HG02970 (cell line): ENCODE measurements around the gene TMEM37.

Experiments
- ATAC-seq: cut with Tn5 transposase; IDR thresholded peaks from one replicate; pipeline ENCODE4 v1.9.1; 2021; ENCODE audit warnings: mild to moderate bottlenecking, moderate library complexity, moderate number of reproducible peaks; ENCODE audit not compliant: unreplicated experiment, low FRiP score

Gene TMEM37

DNA sequence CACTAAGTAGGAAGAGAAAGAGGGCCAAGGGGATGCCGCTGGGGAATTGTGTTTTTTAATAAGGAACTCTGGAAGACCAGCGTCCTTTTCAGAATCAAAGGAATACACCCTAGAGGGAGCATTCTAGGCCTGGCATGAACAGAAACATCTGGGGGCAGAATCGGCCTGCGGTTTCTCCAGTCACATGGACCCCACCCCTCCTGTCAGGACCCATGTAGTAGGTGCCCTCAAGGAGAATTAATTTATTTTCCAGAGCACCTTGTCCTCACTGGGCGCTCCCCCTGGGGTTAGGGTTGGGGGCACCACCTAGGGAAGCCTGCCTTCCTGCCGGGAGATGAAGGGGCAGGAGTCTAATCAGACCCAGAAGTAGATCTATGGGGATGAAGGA is 44.2 kb downstream of the TMEM37 start:
- no peak for ATAC-seq

DNA sequence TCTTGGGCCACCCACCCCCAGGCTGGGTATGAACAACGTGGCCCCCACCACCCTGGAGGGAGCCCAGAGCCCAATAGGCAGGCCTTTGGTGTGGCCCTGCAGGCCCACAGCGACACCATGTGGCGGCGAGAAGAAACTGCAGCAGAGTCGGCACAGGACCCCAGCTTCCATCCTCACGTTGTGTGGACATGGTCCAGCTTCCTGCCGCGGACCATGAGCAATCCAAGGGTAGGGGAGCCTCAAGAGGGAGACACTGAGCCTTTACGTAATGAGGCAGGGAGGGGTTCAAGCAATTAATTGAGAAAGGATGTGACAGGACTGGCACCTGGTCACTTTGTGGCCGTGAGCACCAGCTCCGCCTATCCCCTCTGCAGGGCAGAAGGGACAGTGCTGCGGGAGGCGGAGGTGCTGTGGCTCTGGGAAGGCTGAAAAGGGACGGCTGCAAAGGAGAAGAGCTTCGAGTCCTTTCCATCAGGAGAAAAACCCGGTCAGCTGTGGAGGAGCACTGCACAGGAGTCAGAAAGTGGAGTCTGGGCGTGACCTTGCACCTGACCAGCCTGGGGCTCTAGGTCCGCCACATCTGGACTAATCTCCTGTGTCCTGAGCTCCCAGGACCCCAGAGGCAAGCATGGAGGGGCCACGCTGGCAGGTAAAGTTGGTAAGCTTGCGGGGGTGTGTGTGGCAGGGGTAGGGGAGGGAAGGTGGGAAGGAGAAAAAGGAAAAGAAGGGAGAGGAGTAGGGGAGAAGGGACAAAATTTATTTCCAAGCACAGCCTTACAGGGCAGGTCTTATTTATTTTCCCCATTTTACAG is 44.9 kb downstream of the TMEM37 start:
- no peak for ATAC-seq

DNA sequence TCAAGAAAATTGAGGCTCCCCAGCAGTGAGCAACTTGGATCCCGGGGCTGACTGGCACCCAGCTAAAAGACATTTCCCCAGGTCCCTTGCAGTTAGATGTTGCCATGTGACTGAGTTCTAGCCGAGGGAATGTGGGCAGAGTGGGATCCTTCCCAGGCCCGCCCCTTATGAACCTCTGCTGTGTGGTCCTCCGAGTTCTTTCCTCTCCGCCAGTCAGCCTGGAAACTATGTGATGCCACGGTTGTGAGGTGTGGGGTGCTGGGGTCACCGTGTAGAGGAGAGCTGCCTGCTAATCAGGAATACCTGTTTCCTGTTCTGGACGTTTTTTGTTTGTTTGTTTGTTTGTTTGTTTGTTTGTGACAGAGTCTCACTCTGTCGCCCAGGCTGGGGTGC is 45.5 kb downstream of the TMEM37 start:
- no peak for ATAC-seq

- ATAC-seq, result no peak
These were observed 46.7 kb downstream of the TMEM37 start for GRCh38 chr2:119478188-119478977.

- no peak for ATAC-seq
These were observed 47.3 kb downstream of the TMEM37 start for GRCh38 chr2:119478978-119479295.

- ATAC-seq, result no peak
These were observed 48.5 kb downstream of the TMEM37 start for GRCh38 chr2:119480184-119480583.

GRCh38 chr2:119480718-119481142 is 49.1 kb downstream of the TMEM37 start:
- ATAC-seq, result no peak

DNA sequence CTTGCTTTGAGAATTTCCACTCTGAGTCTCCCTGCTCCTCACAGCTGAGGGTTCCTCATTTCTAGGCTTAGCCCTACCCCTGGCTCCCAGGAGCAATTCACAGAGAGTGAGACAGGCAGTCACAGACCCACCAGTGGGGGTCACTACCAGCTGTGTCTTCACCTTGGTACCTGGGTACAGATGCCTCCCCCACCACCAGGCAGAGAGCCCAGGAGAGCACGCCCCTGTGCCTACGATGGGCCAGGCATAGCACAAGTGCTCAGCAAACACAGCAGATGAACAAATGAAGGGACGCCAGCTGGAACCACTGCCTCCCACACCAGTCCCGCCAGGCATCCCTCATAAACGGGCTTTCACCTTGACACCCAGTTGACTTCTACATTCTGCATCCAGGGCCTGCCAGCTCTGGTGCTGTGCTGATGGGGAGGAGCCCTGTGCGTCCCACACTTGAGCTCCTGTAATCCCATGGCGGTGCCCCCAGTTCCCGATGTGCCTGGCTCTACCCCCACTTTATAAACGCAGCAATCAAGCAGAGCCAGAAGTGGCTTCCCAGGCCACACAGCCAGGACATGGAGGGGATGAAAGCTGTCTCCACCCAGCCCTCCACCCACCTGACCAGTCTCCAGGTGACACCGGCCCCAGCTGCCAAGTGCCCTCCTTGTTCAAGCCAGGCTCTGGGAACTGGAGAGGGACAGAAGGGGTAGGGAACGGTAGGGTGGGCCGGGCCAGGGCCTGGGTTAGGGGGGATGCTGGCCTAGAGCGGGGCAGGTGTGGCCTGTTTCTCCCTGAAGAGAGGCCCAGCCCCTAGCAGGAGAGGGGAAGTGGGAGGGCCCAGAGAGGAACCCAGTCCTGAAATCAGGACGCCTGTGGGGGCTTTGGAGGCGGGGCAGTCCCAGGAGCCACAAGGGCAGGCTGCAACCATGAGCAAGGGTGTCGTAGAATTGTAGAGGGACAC is 50.1 kb downstream of the TMEM37 start:
- ATAC-seq, result no peak

GRCh38 chr2:119482481-119483394 is 51.1 kb downstream of the TMEM37 start:
- no peak for ATAC-seq

- ATAC-seq, result no peak
These were observed 51.7 kb downstream of the TMEM37 start for GRCh38 chr2:119483395-119483753.

- no peak for ATAC-seq
These were observed 52.5 kb downstream of the TMEM37 start for GRCh38 chr2:119483896-119484718.

GRCh38 chr2:119484834-119485233 is 53.2 kb downstream of the TMEM37 start:
- ATAC-seq, result no peak

GRCh38 chr2:119485336-119486110 is 53.9 kb downstream of the TMEM37 start:
- ATAC-seq, result no peak

DNA sequence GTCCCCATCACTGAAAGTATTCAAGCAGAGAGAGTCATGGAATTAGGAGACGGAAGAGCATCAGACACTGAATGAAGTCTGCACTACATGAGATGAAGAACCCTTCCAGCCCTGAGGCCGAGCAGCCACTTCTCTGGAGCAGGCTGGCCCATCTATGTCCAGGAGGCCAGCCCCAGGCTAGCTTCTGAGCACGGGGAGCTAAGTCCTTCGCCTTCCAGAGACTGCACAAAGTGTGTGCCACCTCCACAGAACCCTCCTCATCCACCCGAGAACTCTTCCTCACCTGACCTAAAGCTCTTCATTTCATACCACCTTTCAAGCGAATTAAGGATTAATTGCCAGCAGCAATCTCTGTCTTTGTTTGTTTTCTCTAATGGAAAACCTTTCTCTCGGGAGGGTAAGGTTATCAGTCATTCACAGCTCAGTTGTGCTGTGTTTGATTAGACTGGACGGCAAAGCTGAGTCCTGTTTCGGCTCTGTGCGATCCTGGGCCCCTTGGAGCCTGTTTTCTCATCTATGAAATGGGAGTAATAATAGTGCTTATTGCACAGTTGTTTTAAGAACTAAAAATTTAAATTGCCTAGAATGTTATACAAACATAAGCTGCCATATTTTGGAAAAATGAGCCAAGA is 54.7 kb downstream of the TMEM37 start:
- ATAC-seq, result no peak

DNA sequence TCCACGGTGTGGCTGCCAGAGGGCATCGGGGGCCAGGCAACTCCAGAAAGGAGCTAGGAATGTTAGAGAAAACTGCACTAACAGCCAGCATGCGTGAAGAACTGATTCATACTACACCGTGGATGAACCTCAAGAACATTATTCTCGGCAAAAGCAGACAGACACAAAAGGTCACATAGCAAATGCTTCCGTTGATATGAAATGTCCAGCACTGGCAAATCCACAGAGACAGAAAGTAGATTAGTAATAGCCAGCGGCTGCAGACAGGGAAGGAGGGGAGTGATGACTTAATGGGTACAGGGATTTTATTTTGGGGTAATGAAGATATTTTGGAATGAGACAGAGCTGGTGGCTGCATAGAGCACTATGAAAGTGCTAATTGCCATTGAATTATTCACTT is 55.2 kb downstream of the TMEM37 start:
- no peak for ATAC-seq

- peak; percentile 83 for ATAC-seq
These were observed 56.0 kb downstream of the TMEM37 start for GRCh38 chr2:119487434-119488244.
